Measurements from ENCODE around the gene C10orf105. TPM values are rescaled to one million over a fixed set of nuclear protein-coding genes. Genes with fewer than 3 reads are reported as not detected.

C10orf105 gene
- total and polyA plus RNA-seq, 2 donors from 2014 or later: 0.35 TPM; not detected in 1

GRCh38 chr10:71678057-71678805 is 41.3 kb downstream of the C10orf105 start:
- Histone ChIP-seq H3K4me3 (ENCODE audit: low read length in 3 of 3) (no peak overlapping the region), H3K4me1 (ENCODE audit: control insufficient read depth in 2 of 3, insufficient read depth in 2 of 3, low read depth in 1 of 3, low read length in 3 of 3) (no peaks in the 10 kb centered on the region), H3K27me3 (ENCODE audit: control insufficient read depth, insufficient read depth, low read length) (no peaks in the 10 kb centered on the region), H3K9me3 (ENCODE audit: control insufficient read depth in 2 of 3, insufficient read depth in 1 of 3, low read length in 3 of 3) (no peaks in the 10 kb centered on the region), H3K27ac (ENCODE audit: low read depth in 2 of 2, low read length in 2 of 2) (no peak overlapping the region), H3K9ac (ENCODE audit: low read length in 3 of 3) (no peak overlapping the region), H3K36me3 (ENCODE audit: control insufficient read depth in 2 of 3, insufficient read depth in 3 of 3, low read length in 3 of 3) (no peaks in the 10 kb centered on the region)
- intact Hi-C loops (cut with DNase I): no loop called here
- no peak for TF ChIP-seq CTCF (IDR thresholded peaks at IDR 0.05; ENCODE audit: borderline replicate concordance, extremely low read depth, insufficient read depth)
- DNase-seq: no peak
- no peak for FAIRE-seq

- Histone ChIP-seq H3K27ac (ENCODE audit: low read depth in 2 of 2, low read length in 2 of 2) (no peak overlapping the region), H3K9ac (ENCODE audit: low read length in 3 of 3) (no peak overlapping the region), H3K4me1 (ENCODE audit: control insufficient read depth in 2 of 3, insufficient read depth in 2 of 3, low read depth in 1 of 3, low read length in 3 of 3) (no peaks in the 10 kb centered on the region), H3K36me3 (ENCODE audit: control insufficient read depth in 2 of 3, insufficient read depth in 3 of 3, low read length in 3 of 3) (no peaks in the 10 kb centered on the region), H3K27me3 (ENCODE audit: control insufficient read depth, insufficient read depth, low read length) (no peaks in the 10 kb centered on the region), H3K9me3 (ENCODE audit: control insufficient read depth in 2 of 3, insufficient read depth in 1 of 3, low read length in 3 of 3) (no peaks in the 10 kb centered on the region), H3K4me3 (ENCODE audit: low read length in 3 of 3) (no peak overlapping the region)
- intact Hi-C loops (cut with DNase I): no loop called here
- DNase-seq (no peak), FAIRE-seq (no peak)
- no peak for TF ChIP-seq CTCF (IDR thresholded peaks at IDR 0.05; ENCODE audit: borderline replicate concordance, extremely low read depth, insufficient read depth)
These were observed 42.3 kb downstream of the C10orf105 start for GRCh38 chr10:71677261-71677660.

GRCh38 chr10:71675295-71675970 is 44.1 kb downstream of the C10orf105 start:
- TF ChIP-seq CTCF (IDR thresholded peaks at IDR 0.05; ENCODE audit: borderline replicate concordance, extremely low read depth, insufficient read depth): no peak
- Histone ChIP-seq H3K27ac (ENCODE audit: low read depth in 2 of 2, low read length in 2 of 2) (no peak overlapping the region), H3K9me3 (ENCODE audit: control insufficient read depth in 2 of 3, insufficient read depth in 1 of 3, low read length in 3 of 3) (no peaks in the 10 kb centered on the region), H3K27me3 (ENCODE audit: control insufficient read depth, insufficient read depth, low read length) (no peaks in the 10 kb centered on the region), H3K36me3 (ENCODE audit: control insufficient read depth in 2 of 3, insufficient read depth in 3 of 3, low read length in 3 of 3) (no peaks in the 10 kb centered on the region), H3K4me1 (ENCODE audit: control insufficient read depth in 2 of 3, insufficient read depth in 2 of 3, low read depth in 1 of 3, low read length in 3 of 3) (no peaks in the 10 kb centered on the region), H3K9ac (ENCODE audit: low read length in 3 of 3) (no peak overlapping the region), H3K4me3 (ENCODE audit: low read length in 3 of 3) (no peak overlapping the region)
- FAIRE-seq (no peak), DNase-seq (no peak)
- intact Hi-C loops (cut with DNase I): no loop called here
